Left lung (tissue), 14 donors: Measurements from ENCODE around the gene CATSPERB. TPM values are rescaled to one million over a fixed set of nuclear protein-coding genes. Genes with fewer than 3 reads are reported as not detected.
A peak's percentile ranks its signal among the peaks of the same experiment; 100 is the strongest.

ENCODE experiments used
- ATAC-seq: fragments of 200-7000 bp; cut with Tn5 transposase; one replicate; pipeline ENCODE4 v1.9.1; 2020; ENCODE audit warnings: moderate library complexity
- DNase-seq, 4 donors: peaks; one replicate each; pipeline ENCODE4 v3.0.0-alpha.2; 2013 to 2020
- H3K27ac ChIP-seq, 2 donors: fragments of 200-600 bp; sonication (generic) in 1 of 2; one replicate each; pipeline versions ENCODE4 v1.5.0 to v1.8.0; 2020 to 2021
- H3K27me3 ChIP-seq, 2 donors: fragments of 200-600 bp; sonication (generic) in 1 of 2; one replicate each; pipeline versions ENCODE4 v1.5.0 to v1.8.0; 2020 to 2021
- H3K36me3 ChIP-seq, 2 donors: fragments of 200-600 bp; sonication (generic) in 1 of 2; one replicate each; pipeline versions ENCODE4 v1.5.0 to v1.8.0; 2020 to 2021
- H3K4me1 ChIP-seq, 2 donors: fragments of 200-600 bp; one replicate each; pipeline ENCODE4 v1.8.0; 2021
- H3K4me3 ChIP-seq, 2 donors: fragments of 200-600 bp; sonication (generic) in 1 of 2; one replicate each; pipeline versions ENCODE4 v1.5.0 to v1.8.0; 2020 to 2021; ENCODE audit warnings: mild to moderate bottlenecking in 1 of 2
- H3K9me3 ChIP-seq, 2 donors: fragments of 200-600 bp; sonication (generic) in 1 of 2; one replicate each; pipeline versions ENCODE4 v1.5.0 to v1.8.0; 2020 to 2021
- CTCF ChIP-seq, 2 donors: fragments of 200-600 bp; sonication (generic) in 1 of 2; IDR thresholded peaks; one replicate each; pipeline versions ENCODE4 v1.5.0 to v1.8.0; 2021; ENCODE audit warnings: antibody characterized with exemption in 2 of 2
- intact Hi-C, 2 donors: fragments of 100-400 bp; cut with DNase I; formaldehyde crosslinking; loops; one replicate each; pipeline versions ENCODE4 v1.11.2 to v1.14.2; 2022
- long read RNA-seq, 12 donors: library from polyadenylated mRNA in 2 of 12; unstranded in 2 of 12; transcript quantifications; one replicate each; pipeline ENCODE4 v2.0.0 and lab custom pipeline, GENCODE V29; 2019 to 2026
- polyA plus RNA-seq, 6 donors: library from polyadenylated mRNA; unstranded; fragments of 120-200 nt; gene quantifications; one replicate each; pipeline ENCODE4 v1.2.1, GENCODE V29; 2013; ENCODE audit not compliant: insufficient read length in 6 of 6
- total RNA-seq, 2 donors: library from RNA; stranded (reverse); fragmentation: NEBNext Ultra II Directional; extraction: Animal tissue kit (Norgen Biotek cat#: 25700); gene quantifications; one replicate each; pipeline ENCODE4 v1.2.1, GENCODE V29; 2021
- donor health status: DM: no; HTN: yes; CAD: no.
- donor health status: DM: no; HTN: no; CAD: no.

Gene CATSPERB
- total RNA-seq (1 to 10 TPM; 1.3 to 3.6 TPM), polyA plus RNA-seq (1 to 10 TPM in 5 of 6 donors, under 1 TPM in 1; 0.83 to 3.3 (median 1.6) TPM)
- long read RNA-seq, donor 1: 0 reads
- long read RNA-seq, donor 2: 0 reads
- long read RNA-seq, donor 3: 0 reads
- long read RNA-seq, donor 4: 0 reads
- long read RNA-seq, donor 5: 0 reads
- long read RNA-seq, donor 6: 0 reads
- long read RNA-seq, donor 7: 0 reads
- long read RNA-seq, donor 8: 0 reads
- long read RNA-seq, donor 9: 0 reads
- long read RNA-seq, donor 10, partial matches to known transcripts: 0 of 1 reads
- long read RNA-seq, donor 10, other reads (novel, unspliced or antisense): 1 of 1 reads
- long read RNA-seq, donor 11: 0 reads
- long read RNA-seq, donor 12: 0 reads

GRCh38 chr14:91731986-91732385, at the start of gene CATSPERB:
TSS of gene CATSPERB (minus strand) at chr14:91732086. CDS start at chr14:91729479, 2,607 bp downstream.
- Histone ChIP-seq H3K4me3 (no peak within 1 kb of the TSS), H3K27ac (no peak within 1 kb of the TSS), H3K36me3 (no peaks in the 10 kb centered on the region), H3K4me1 (no peaks in the 10 kb centered on the region), H3K27me3 (no peaks in the 10 kb centered on the region), H3K9me3 (no peaks in the 10 kb centered on the region)
- no peak for TF ChIP-seq CTCF (IDR thresholded peaks at IDR 0.05)
- DNase-seq (no peak), ATAC-seq (no peak)
- intact Hi-C loops: no loop called here

- H3K4me1 ChIP-seq: no peaks in the 10 kb centered on the region
- ATAC-seq (no peak), DNase-seq (no peak)
These were observed 48.6 kb upstream of the CATSPERB start for GRCh38 chr14:91780452-91780851.

GRCh38 chr14:91778217-91778616, 46.3 kb upstream of the CATSPERB start:
- Histone ChIP-seq H3K4me1 (no peaks in the 10 kb centered on the region), H3K27ac (no peak overlapping the region), H3K4me3 (no peak overlapping the region), H3K9me3 (no peaks in the 10 kb centered on the region), H3K36me3 (no peaks in the 10 kb centered on the region), H3K27me3 (no peaks in the 10 kb centered on the region)
- ATAC-seq: no peak
- no peak for TF ChIP-seq CTCF (IDR thresholded peaks at IDR 0.05)
- DNase-seq: no peak
- intact Hi-C loops: no loop called here

More at GRCh38 chr14:91780452-91780851, 48.6 kb upstream of the CATSPERB start:
- Histone ChIP-seq H3K4me3 (no peak overlapping the region), H3K9me3 (no peaks in the 10 kb centered on the region), H3K36me3 (no peaks in the 10 kb centered on the region), H3K27ac (no peak overlapping the region), H3K27me3 (no peaks in the 10 kb centered on the region)
- intact Hi-C loops: no loop called here
- TF ChIP-seq CTCF (IDR thresholded peaks at IDR 0.05): no peak

- ATAC-seq: no peak
- Histone ChIP-seq H3K36me3 (no peaks in the 10 kb centered on the region), H3K27ac (no peak overlapping the region), H3K4me3 (no peak overlapping the region), H3K4me1 (no peaks in the 10 kb centered on the region), H3K27me3 (no peaks in the 10 kb centered on the region), H3K9me3 (no peaks in the 10 kb centered on the region)
- no peak for TF ChIP-seq CTCF (IDR thresholded peaks at IDR 0.05)
- DNase-seq: no peak
- intact Hi-C loops: no loop called here
These were observed 42.5 kb upstream of the CATSPERB start for GRCh38 chr14:91774140-91775096.

GRCh38 chr14:91770185-91770584, 38.3 kb upstream of the CATSPERB start:
- no peak overlapping the region for H3K27ac ChIP-seq
- intact Hi-C loops: no loop called here
- DNase-seq (no peak), ATAC-seq (peak; percentile 40)
- H3K27me3 ChIP-seq: no peaks in the 10 kb centered on the region
- H3K4me3 ChIP-seq: no peak overlapping the region
- TF ChIP-seq CTCF (IDR thresholded peaks at IDR 0.05): no peak
- H3K9me3 ChIP-seq: no peaks in the 10 kb centered on the region
- no peaks in the 10 kb centered on the region for H3K36me3 ChIP-seq
- no peaks in the 10 kb centered on the region for H3K4me1 ChIP-seq
